Epithelial cell of esophagus (primary cell): Measurements from ENCODE around the gene TRIM33.
"Not testable (repeated sequence)": the region's sequence is repeated elsewhere in the genome, so short reads cannot be mapped to it uniquely, and the experiment has no call there.

Source experiments
- DNase-seq: peaks from one replicate; pipeline ENCODE4 v3.0.0; 2010; ENCODE audit warnings: low read depth
- H3K4me3 ChIP-seq: 2 replicates; pipeline ENCODE4 v1.5.1; 2011; ENCODE audit warnings: mild to moderate bottlenecking, low read length, control low read depth
- CTCF ChIP-seq: IDR thresholded peaks from 2 replicates; pipeline ENCODE4 v1.5.1; 2011; ENCODE audit warnings: low read depth, mild to moderate bottlenecking, low read length, control low read depth, inconsistent platforms; ENCODE audit not compliant: insufficient read depth; ENCODE audit errors: missing control alignments

Gene TRIM33

GRCh38 chr1:114446198-114446597 is 64.8 kb downstream of the TRIM33 start:
- no peak for DNase-seq
- H3K4me3 ChIP-seq, result no peak overlapping the region
- TF ChIP-seq CTCF, result no peak

GRCh38 chr1:114443226-114443625 is 67.8 kb downstream of the TRIM33 start:
- H3K4me3 ChIP-seq, DNase-seq: not testable (repeated sequence)

GRCh38 chr1:114441332-114441731 is 69.7 kb downstream of the TRIM33 start:
- no peak overlapping the region for H3K4me3 ChIP-seq
- no peak for DNase-seq
- TF ChIP-seq CTCF, result no peak

- TF ChIP-seq CTCF, result no peak
- no peak for DNase-seq
Measured at GRCh38 chr1:114439369-114439768, 71.6 kb downstream of the TRIM33 start.

GRCh38 chr1:114437812-114438211 is 73.2 kb downstream of the TRIM33 start:
- DNase-seq, result no peak
- no peak overlapping the region for H3K4me3 ChIP-seq
- no peak for TF ChIP-seq CTCF

More at GRCh38 chr1:114439369-114439768, 71.6 kb downstream of the TRIM33 start:
- H3K4me3 ChIP-seq, result no peak overlapping the region

GRCh38 chr1:114436799-114437198 is 74.2 kb downstream of the TRIM33 start:
- no peak for TF ChIP-seq CTCF
- H3K4me3 ChIP-seq, result no peak overlapping the region
- no peak for DNase-seq

- H3K4me3 ChIP-seq, result no peak overlapping the region
- no peak for TF ChIP-seq CTCF
- peak; percentile 4 for DNase-seq
Measured at GRCh38 chr1:114435088-114435715, 75.8 kb downstream of the TRIM33 start.
